ENCODE data around the gene CSNK1D.
A peak's percentile ranks its signal among the peaks of the same experiment; 100 is the strongest.

The CSNK1D gene

DNA sequence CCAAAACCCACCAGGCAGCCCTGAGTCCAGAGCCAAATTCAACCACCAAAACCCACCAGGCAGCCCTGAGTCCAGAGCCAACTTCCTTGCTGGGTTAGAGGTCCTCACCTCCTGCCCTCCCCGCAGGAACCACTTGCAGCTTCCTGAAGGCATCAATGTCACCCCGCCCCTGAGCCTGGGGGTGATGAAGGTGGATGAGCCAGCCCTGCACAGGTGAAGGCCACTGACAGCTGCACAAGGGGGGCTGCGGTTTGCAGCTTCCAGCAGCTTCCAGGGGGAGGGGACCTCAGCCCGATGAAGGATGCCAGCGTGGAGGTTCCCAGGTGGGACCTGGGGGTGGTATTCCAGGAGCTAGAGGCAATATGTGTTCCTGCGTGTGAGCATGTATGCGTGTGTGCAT lies 7.6 kb upstream of the CSNK1D start:
- TF ChIP-seq, protein P1, sequence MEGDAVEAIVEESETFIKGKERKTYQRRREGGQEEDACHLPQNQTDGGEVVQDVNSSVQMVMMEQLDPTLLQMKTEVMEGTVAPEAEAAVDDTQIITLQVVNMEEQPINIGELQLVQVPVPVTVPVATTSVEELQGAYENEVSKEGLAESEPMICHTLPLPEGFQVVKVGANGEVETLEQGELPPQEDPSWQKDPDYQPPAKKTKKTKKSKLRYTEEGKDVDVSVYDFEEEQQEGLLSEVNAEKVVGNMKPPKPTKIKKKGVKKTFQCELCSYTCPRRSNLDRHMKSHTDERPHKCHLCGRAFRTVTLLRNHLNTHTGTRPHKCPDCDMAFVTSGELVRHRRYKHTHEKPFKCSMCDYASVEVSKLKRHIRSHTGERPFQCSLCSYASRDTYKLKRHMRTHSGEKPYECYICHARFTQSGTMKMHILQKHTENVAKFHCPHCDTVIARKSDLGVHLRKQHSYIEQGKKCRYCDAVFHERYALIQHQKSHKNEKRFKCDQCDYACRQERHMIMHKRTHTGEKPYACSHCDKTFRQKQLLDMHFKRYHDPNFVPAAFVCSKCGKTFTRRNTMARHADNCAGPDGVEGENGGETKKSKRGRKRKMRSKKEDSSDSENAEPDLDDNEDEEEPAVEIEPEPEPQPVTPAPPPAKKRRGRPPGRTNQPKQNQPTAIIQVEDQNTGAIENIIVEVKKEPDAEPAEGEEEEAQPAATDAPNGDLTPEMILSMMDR (conservative IDR thresholded peaks at IDR 0.05): no peak
- no peak overlapping the region for H3K27ac ChIP-seq

DNA sequence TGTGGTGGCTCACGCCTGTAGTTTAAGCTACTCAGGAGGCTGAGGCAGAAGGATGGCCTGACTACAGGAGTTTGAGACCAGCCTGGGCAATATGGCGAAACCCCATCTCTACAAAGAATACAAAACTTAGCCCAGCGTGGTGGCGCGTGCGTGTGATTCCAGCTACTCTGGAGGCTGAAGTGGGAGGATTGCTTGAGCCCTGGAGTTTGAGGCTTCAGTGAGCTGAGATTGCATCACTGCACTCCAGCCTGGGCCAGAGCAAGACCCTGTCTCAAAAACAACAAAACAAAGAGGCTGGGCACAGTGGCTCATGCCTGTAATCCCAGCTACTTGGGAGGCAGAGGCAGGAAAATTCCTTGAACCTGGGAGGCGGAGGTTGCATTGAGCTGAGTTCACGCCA lies 7.0 kb upstream of the CSNK1D start:
- H3K27ac ChIP-seq: no peak overlapping the region
- TF ChIP-seq, protein P1 (conservative IDR thresholded peaks at IDR 0.05): no peak

DNA sequence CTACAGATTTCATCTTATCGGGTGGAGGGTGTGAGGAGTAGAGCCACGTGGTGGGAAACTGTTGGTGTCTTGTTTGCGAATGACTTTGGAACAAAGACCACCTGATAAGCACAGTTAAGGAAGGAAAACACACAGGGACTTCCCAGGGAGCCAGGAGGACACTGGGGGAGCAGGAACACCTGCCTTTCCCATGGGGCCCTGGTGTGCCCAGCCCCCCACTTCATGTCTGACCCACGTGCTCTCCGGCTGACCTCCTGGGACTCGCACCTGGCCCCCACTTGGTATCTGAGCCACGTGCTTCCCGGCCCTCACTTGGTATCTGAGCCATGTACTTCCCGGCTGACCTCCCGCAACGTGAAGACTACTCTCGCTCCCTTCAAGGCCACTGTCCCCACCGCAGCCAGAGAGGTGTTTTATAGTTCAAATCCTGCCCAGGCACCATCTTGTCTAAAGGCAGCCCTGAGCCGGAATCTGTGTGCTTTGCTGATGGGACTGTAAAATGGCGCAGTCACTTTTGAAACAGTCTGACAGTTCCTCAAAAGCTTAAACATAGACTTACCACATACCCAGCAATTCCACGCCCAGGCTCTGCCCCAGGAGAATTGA lies 5.4 kb upstream of the CSNK1D start:
- TF ChIP-seq, protein P1 (conservative IDR thresholded peaks at IDR 0.05): no peak
- H3K27ac ChIP-seq: no peak overlapping the region

DNA sequence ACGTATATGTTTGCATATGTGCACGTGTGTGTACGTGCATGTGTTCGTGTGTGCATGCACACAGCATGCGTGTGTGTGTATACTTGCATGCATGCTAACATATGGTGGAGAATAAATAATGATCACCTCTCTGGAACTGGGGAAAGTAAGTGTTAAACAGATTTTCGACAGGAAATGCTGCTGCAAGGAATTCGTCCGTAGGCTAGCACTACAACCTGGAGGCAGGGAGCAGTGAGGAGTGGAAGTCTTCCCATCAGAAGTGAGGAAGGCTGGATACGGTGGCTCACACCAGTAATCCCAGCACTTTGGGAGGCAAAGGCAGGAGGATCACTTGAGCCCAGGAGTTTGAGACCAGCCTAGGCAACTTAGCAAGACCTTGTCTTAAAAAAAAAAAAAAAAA lies 4.8 kb upstream of the CSNK1D start:
- TF ChIP-seq, protein P1 (conservative IDR thresholded peaks at IDR 0.05): no peak
- no peak overlapping the region for H3K27ac ChIP-seq

DNA sequence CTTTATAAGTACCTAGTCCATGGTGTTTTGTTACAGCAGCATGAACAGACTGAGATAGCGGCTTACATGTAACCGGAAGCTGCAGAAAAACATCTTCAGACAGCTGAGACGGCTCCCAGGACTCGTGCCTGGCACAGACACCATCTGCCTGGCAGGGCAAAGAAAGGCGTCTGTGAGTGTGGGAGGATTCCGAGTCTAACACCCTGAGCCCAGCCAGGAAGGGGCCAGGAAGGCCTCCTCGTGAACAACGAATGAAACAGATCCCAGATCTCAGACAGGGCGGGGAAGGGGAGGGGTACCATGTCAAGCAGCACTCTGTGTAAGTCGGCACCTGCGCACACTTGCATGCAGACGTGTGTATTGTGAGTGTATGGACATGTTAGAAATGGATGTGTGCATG lies 4.4 kb upstream of the CSNK1D start:
- no peak overlapping the region for H3K27ac ChIP-seq
- TF ChIP-seq, protein P1 (conservative IDR thresholded peaks at IDR 0.05): no peak

DNA sequence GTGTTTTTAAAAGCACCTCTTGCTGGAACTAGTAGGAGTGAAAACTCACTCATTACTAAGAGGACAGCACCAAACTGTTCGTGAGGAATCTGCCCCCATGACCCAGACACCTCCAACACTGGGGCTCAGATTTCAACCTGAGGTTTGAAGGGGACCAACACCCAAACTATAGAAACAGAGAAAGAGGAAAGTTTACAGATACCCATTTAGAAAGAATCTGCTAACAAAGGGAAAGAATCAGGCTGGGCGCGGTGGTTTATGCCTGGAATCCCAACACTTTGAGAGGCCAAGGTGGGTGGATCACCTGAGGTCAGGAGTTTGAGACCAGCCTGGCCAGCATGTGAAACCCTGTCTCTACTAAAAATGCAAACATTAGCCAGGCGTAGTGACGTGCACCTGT lies 3.4 kb upstream of the CSNK1D start:
- H3K27ac ChIP-seq: no peak overlapping the region
- TF ChIP-seq, protein P1 (conservative IDR thresholded peaks at IDR 0.05): no peak

DNA sequence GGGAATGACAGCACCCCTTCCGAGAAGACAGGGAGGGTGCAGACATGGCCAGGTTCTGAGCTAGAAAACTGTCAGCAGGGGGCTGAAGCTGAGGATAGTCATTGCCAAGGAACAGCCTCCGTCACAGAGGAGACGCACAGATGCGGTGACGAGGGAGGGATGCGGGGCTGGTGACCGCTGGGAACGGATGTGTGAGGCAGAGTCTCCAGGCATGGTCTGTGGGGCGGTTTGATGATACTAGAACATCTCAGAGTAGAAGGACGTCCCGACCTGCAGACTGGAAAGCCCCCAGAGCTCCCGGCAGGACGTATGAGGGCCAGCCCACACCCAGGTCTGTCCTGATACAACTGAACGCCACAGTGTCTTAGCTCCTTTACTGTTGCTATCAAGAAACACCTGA lies 1.8 kb upstream of the CSNK1D start:
- TF ChIP-seq, protein P1 (conservative IDR thresholded peaks at IDR 0.05): no peak
- peak overlapping the region; percentile 95; the same call in 1 of the 2 replicates for H3K27ac ChIP-seq

All from VCaP (cell line).